ENCODE measurements around the gene TCFL5.

TCFL5 gene

DNA sequence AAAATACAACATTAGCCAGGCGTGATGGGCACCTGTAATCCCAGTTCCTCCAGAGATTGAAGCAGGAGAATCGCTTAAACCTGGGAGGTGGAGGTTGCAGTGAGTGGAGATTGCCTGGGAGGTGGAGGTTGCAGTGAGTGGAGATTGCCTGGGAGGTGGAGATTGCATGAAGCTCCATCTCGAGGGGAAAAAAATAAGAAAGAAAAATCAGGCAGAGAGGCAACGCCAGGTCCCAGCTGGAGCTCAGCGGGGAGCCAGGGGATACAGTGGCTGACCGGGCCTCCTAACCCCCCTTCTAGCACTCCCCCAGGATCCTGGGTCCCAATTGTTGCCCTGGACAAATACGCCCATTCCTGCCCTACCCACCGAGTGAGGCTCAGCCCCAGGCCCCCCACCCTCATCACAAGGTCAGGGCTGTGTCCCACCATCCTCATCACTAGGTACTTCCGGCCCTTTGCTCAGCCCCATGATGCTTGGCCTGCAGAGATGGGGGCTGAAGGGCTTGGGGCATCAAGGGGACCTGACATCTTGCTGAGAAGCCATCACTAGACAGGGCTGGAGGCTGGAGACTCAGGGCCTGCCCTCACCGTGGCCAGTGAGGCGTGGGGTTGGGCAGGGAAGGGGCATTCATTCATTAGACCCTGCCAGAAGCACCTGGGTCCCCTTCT lies 55.1 kb downstream of the TCFL5 start:
- H3K4me3 ChIP-seq (ENCODE audit: low read length, poor library complexity, severe bottlenecking) = peak overlapping the region; percentile 82
- peak overlapping the region; percentile 77 for H3K9ac ChIP-seq (ENCODE audit: low read depth, low read length, poor library complexity, severe bottlenecking)

GRCh38 chr20:62805711-62806382 lies 55.8 kb downstream of the TCFL5 start:
- no peaks in the 10 kb centered on the region for H3K27me3 ChIP-seq (ENCODE audit: insufficient read depth, low read length, poor library complexity, severe bottlenecking)
- peak overlapping the region; percentile 91 for H3K4me2 ChIP-seq (ENCODE audit: low read depth, low read length, poor library complexity, severe bottlenecking)
- peak overlapping the region; percentile 82 for H3K4me3 ChIP-seq (ENCODE audit: low read length, poor library complexity, severe bottlenecking)
- peak overlapping the region; percentile 77 for H3K9ac ChIP-seq (ENCODE audit: low read depth, low read length, poor library complexity, severe bottlenecking)
- peaks cover 40% of the 10 kb centered on the region for H4K20me1 ChIP-seq (ENCODE audit: insufficient read depth, low read length, poor library complexity, severe bottlenecking)
- H3K79me2 ChIP-seq (ENCODE audit: insufficient read depth, low read length) = peaks cover 43% of the 10 kb centered on the region
- H3K36me3 ChIP-seq (ENCODE audit: insufficient read depth, low read length) = peaks cover 24% of the 10 kb centered on the region; the same call in 1 of the 2 replicates
- H3K4me1 ChIP-seq (ENCODE audit: insufficient read depth, low read length, poor library complexity, severe bottlenecking) = peaks cover 32% of the 10 kb centered on the region
- TF ChIP-seq CTCF (conservative IDR thresholded peaks at IDR 0.05; ENCODE audit: low read length) (no peak), EZH2phosphoT487 (IDR thresholded peaks at IDR 0.05; ENCODE audit: borderline replicate concordance) (no peak)
- no peaks in the 10 kb centered on the region for H3K9me2 ChIP-seq (replicated peaks; ENCODE audit: low read depth, low read length)
- H3F3A ChIP-seq (ENCODE audit: low read depth) = peaks cover 6% of the 10 kb centered on the region; the same call in 1 of the 2 replicates
- H2AFZ ChIP-seq (ENCODE audit: low read length) = no peak overlapping the region
- H3K9me3 ChIP-seq (ENCODE audit: insufficient read depth, low read depth, low read length) = no peaks in the 10 kb centered on the region

More for the DNA sequence above, 55.1 kb downstream of the TCFL5 start:
- Histone ChIP-seq H3K79me2 (ENCODE audit: insufficient read depth, low read length) (peaks cover 43% of the 10 kb centered on the region), H3K9me3 (ENCODE audit: insufficient read depth, low read depth, low read length) (no peaks in the 10 kb centered on the region), H3K36me3 (ENCODE audit: insufficient read depth, low read length) (peaks cover 21% of the 10 kb centered on the region; the same call in 1 of the 2 replicates), H4K20me1 (ENCODE audit: insufficient read depth, low read length, poor library complexity, severe bottlenecking) (peaks cover 40% of the 10 kb centered on the region), H3K4me1 (ENCODE audit: insufficient read depth, low read length, poor library complexity, severe bottlenecking) (peaks cover 32% of the 10 kb centered on the region), H3K9me2 (replicated peaks; ENCODE audit: low read depth, low read length) (no peaks in the 10 kb centered on the region), H3F3A (ENCODE audit: low read depth) (peaks cover 6% of the 10 kb centered on the region; the same call in 1 of the 2 replicates), H3K27me3 (ENCODE audit: insufficient read depth, low read length, poor library complexity, severe bottlenecking) (no peaks in the 10 kb centered on the region), H2AFZ (ENCODE audit: low read length) (no peak overlapping the region), H3K4me2 (ENCODE audit: low read depth, low read length, poor library complexity, severe bottlenecking) (peak overlapping the region; percentile 91)
- no peak for TF ChIP-seq EZH2phosphoT487 (IDR thresholded peaks at IDR 0.05; ENCODE audit: borderline replicate concordance)
- TF ChIP-seq CTCF (conservative IDR thresholded peaks at IDR 0.05; ENCODE audit: low read length) = no peak

DNA sequence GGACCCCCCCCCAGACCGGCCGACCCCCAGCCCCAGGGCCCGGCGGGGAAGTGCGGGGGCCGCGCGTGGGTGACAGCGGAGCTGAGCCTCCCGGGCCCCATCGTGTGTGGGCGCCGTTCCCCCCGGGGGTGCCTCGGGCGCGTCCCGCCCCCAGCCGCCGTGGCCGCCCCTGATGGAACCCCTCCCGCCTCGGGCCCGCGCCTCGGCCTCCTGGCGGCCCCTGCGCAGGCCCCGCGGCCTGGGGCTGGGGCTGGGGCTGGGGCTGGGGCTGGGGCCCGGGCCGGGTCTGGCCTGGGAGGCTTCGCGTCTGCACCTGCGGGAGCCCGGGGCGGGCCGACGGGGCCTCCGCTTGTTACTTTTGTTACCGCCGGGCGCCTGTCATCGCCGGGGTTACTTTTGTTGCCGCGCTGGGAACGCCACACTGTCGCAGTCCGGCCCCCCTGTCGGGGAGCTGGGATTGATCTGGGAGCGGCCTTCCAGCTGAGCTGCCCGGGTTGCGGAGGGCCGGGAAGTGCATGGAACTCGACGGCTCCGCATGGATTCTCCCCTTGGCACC lies 56.4 kb downstream of the TCFL5 start:
- H3K4me3 ChIP-seq (ENCODE audit: low read length, poor library complexity, severe bottlenecking) = peak overlapping the region; percentile 82
- no peak overlapping the region for H2AFZ ChIP-seq (ENCODE audit: low read length)
- H3K9me3 ChIP-seq (ENCODE audit: insufficient read depth, low read depth, low read length) = no peaks in the 10 kb centered on the region
- H3K4me2 ChIP-seq (ENCODE audit: low read depth, low read length, poor library complexity, severe bottlenecking) = peak overlapping the region; percentile 91
- H3K36me3 ChIP-seq (ENCODE audit: insufficient read depth, low read length) = peaks cover 22% of the 10 kb centered on the region; the same call in 1 of the 2 replicates
- H3F3A ChIP-seq (ENCODE audit: low read depth) = peaks cover 6% of the 10 kb centered on the region; the same call in 1 of the 2 replicates
- no peaks in the 10 kb centered on the region for H3K9me2 ChIP-seq (replicated peaks; ENCODE audit: low read depth, low read length)
- H3K27me3 ChIP-seq (ENCODE audit: insufficient read depth, low read length, poor library complexity, severe bottlenecking) = no peaks in the 10 kb centered on the region
- TF ChIP-seq EZH2phosphoT487 (IDR thresholded peaks at IDR 0.05; ENCODE audit: borderline replicate concordance) = no peak
- no peak for TF ChIP-seq CTCF (conservative IDR thresholded peaks at IDR 0.05; ENCODE audit: low read length)
- peaks cover 32% of the 10 kb centered on the region for H3K4me1 ChIP-seq (ENCODE audit: insufficient read depth, low read length, poor library complexity, severe bottlenecking)
- peaks cover 40% of the 10 kb centered on the region for H4K20me1 ChIP-seq (ENCODE audit: insufficient read depth, low read length, poor library complexity, severe bottlenecking)
- peak overlapping the region; percentile 77 for H3K9ac ChIP-seq (ENCODE audit: low read depth, low read length, poor library complexity, severe bottlenecking)
- peaks cover 43% of the 10 kb centered on the region for H3K79me2 ChIP-seq (ENCODE audit: insufficient read depth, low read length)
